Psoas muscle (tissue), 8 donors: ENCODE data around the gene STK40. TPM values are rescaled to one million over a fixed set of nuclear protein-coding genes. Genes with fewer than 3 reads are reported as not detected.

Experiments
- ATAC-seq, 4 donors: fragments of 200-7000 bp; cut with Tn5 transposase; one replicate each; pipeline ENCODE4 v1.9.1; 2020; ENCODE audit warnings: moderate library complexity in 3 of 4, mild to moderate bottlenecking in 2 of 4
- DNase-seq, 2 donors: peaks; one replicate each; pipeline ENCODE4 v3.0.0-alpha.2; 2020
- H3K27ac ChIP-seq: fragments of 200-600 bp; one replicate; pipeline ENCODE4 v1.8.0; 2022
- H3K27me3 ChIP-seq, 3 donors: fragments of 200-600 bp in 1 of 3; one replicate each; pipeline versions ENCODE4 v1.6.1 to v1.8.0; 2013 to 2022; ENCODE audit warnings: low read length in 2 of 3, mild to moderate bottlenecking in 2 of 3, moderate library complexity in 1 of 3; ENCODE audit not compliant: insufficient read depth in 3 of 3
- H3K36me3 ChIP-seq, 2 donors: fragments of 200-600 bp in 1 of 2; one replicate each; pipeline versions ENCODE4 v1.6.1 to v1.8.0; 2013 to 2022; ENCODE audit warnings: low read depth in 1 of 2, mild to moderate bottlenecking in 1 of 2, moderate library complexity in 1 of 2; ENCODE audit not compliant: insufficient read depth in 1 of 2
- H3K4me1 ChIP-seq: fragments of 200-600 bp; one replicate; pipeline ENCODE4 v1.8.0; 2022
- H3K4me3 ChIP-seq: fragments of 200-600 bp; one replicate; pipeline ENCODE4 v1.8.0; 2022; ENCODE audit warnings: mild to moderate bottlenecking
- H3K9me3 ChIP-seq: fragments of 200-600 bp; one replicate; pipeline ENCODE4 v1.8.0; 2022
- CTCF ChIP-seq: fragments of 200-600 bp; IDR thresholded peaks from one replicate; pipeline ENCODE4 v1.8.0; 2022; ENCODE audit warnings: antibody characterized with exemption
- WGBS, 3 donors: extraction: QIAGEN DNeasy Blood & Tissue Kit; methylation state at CpG; one replicate each; pipeline versions ENCODE4 v1.1.6 to v1.1.7; 2013; 5-methylcytosine and 5-hydroxymethylcytosine counted together
- intact Hi-C, 2 donors: fragments of 100-400 bp; cut with DNase I; formaldehyde crosslinking; loops; one replicate each; pipeline versions ENCODE4 v1.11.0 to v1.14.2; 2022
- polyA plus RNA-seq, 3 donors: library from polyadenylated mRNA; stranded (reverse); fragments of 200-250 nt; gene quantifications; one replicate each; pipeline ENCODE4 v1.2.3, GENCODE V29; 2013
- total RNA-seq, 4 donors: library from RNA; stranded (reverse); fragmentation: NEBNext Ultra II Directional in 2 of 4; extraction: Animal tissue kit (Norgen Biotek cat#: 25700) in 2 of 4; gene quantifications; one replicate each; pipeline versions ENCODE4 v1.2.1 to v1.2.4, GENCODE V29; 2021 to 2023
- donor health status: healthy with polysubstance abuse.
- donor health status: DM: no; HTN: no; CAD: no; lungs with moderate emphysema.
- donor health status: Bipolar disorder and iron deficiency.
- donor health status: healthy.
- donor health status: DM: yes; HTN: yes; CAD: no.
- donor health status: DM: no; HTN: no; CAD: no.
- donor health status: DM: no; HTN: no; CAD: no.
- donor health status: DM: yes; HTN: yes; CAD: no.

Gene STK40
- total and polyA plus RNA-seq, 7 donors: 84.4 to 312 (median 162) TPM

DNA sequence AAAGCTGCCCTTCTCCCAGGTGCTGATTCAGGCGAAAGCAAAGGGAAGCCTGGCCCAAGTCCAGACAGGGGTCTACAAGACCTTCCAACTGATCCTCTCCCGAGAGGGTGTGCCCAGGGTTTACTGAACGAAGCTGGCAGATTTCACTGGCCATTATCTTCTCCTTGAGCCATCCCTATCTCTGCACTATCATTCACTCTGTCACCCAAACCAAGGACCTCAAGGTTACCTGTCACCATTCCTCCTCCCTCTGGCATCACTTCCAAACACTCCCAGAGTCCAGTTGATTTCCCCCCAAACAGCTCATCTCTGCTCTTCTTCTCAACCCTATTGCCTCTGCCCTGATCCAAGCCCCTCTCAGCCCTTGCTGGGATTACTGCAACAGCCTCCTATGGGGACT is 4.9 kb downstream of the STK40 start:
- Histone ChIP-seq H3K27ac (no peak overlapping the region), H3K4me3 (no peak overlapping the region), H3K4me1 (peaks cover 73% of the 10 kb centered on the region), H3K36me3 (peaks cover 0 to 26% of the 10 kb centered on the region in 2 donors), H3K9me3 (no peaks in the 10 kb centered on the region), H3K27me3 (no peaks in the 10 kb centered on the region)
- TF ChIP-seq CTCF: no peak
- no peak for DNase-seq
- no peak for ATAC-seq
- intact Hi-C loops: loop anchor here in 1 of 2 donors (10.0 kb wide), 1 partner anchor 226 kb away; the partner anchor contains the start of gene MAP7D1
- WGBS, 3 donors: 72 to 87% (median 83%) methylated on average over 3 of the region's 3 CpGs

DNA sequence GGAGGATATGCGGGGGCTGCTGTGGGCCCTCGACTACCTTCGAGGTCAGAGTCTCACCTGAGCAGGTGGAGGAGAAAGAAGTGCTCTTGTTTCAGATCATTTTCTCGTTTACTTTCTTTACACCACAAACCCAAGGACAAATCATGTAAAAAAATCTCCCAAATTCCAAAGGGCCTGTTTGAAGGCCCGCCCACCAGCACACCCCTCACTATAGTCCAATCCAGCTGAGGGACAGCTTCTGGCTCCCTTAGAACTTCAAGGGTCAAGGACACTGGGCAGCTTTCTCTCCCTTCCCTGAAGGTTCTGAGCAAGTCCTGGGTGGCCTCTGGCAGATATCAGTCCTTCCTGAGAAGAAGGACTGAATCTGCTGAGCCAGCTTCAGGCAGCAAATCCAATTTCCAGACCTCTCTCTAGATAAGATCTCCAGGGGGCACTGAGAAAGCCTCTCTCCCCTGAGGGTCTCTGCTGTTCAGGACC is 5.5 kb downstream of the STK40 start:
- Histone ChIP-seq H3K4me1 (peaks cover 79% of the 10 kb centered on the region), H3K9me3 (no peaks in the 10 kb centered on the region), H3K27me3 (no peaks in the 10 kb centered on the region), H3K27ac (peak overlapping the region; percentile 40), H3K36me3 (peaks cover 0 to 26% of the 10 kb centered on the region in 2 donors), H3K4me3 (no peak overlapping the region)
- no peak for TF ChIP-seq CTCF
- no peak for ATAC-seq
- WGBS, 3 donors: 80 to 93% (median 87%) methylated on average over 5 of the region's 5 CpGs
- intact Hi-C loops: loop anchor here in 1 of 2 donors (10.0 kb wide), 1 partner anchor 225 kb away; the partner anchor contains the start of gene MAP7D1
- no peak for DNase-seq

DNA sequence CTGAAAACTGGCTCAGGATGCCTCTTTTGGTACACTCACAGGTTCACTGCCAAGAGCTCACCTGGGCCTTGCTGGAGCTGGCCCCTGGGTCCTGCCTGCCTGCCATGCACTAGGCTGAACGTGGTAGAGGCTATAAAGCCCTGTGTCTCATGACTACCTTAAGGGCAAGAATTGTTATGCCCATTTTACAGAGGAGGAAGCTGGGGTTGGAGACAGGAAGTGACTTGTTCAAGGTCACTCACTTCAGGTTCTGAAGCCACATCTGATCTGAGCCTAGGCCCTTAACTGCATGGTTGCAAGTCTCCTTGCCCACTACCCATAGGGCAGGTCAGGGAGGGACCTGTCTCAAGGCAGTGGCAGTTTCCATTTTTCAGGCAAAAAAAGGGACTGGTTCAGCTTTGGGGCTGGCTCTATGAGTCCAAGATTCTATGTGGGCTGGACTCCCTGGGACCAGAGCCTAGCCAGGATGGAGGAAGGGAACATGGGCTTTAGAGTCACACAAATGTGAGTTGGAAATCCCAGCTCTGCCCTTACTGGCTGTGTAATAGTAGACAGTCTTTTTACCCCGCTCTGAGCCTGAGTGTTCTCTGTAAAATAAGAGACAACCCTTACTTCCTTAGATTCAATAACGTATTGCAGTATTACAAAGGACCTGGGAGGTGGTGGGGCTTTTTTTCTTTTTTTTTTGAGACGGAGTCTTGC is 7.8 kb downstream of the STK40 start:
- H3K36me3 ChIP-seq: peaks cover 0 to 28% of the 10 kb centered on the region in 2 donors
- WGBS, 3 donors: 68 to 82% (median 75%) methylated on average over 4 of the region's 4 CpGs
- no peak for DNase-seq

DNA sequence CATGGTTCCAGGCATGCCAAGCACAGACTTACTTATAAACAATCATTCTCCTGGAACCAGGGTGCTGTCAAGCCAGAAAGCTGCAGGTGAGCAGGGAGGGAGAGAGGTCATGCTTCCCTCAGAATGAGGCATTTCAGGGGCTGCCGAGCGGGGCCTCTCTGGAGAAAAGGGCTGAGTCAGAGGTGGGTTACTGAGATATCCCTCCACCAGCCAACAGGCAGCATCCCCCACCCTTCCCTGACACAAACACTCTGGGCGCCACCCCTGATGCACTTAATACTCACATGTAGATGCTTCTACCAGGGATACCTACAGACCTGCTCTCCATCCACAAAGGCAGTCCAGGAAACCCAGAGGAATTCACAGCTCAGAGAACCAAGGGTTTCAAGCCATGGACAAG is 13.1 kb downstream of the STK40 start:
- peaks cover 78% of the 10 kb centered on the region for H3K4me1 ChIP-seq
- no peak for DNase-seq
- peaks cover 0 to 23% of the 10 kb centered on the region in 2 donors for H3K36me3 ChIP-seq
- H3K9me3 ChIP-seq: no peaks in the 10 kb centered on the region
- no peaks in the 10 kb centered on the region for H3K27me3 ChIP-seq
- H3K27ac ChIP-seq: peak overlapping the region; percentile 98
- H3K4me3 ChIP-seq: no peak overlapping the region
- no peak for ATAC-seq
- 84 to 93% (median 91%) methylated on average over 3 of the region's 3 CpGs for WGBS, 3 donors
- intact Hi-C loops: no loop called here
- TF ChIP-seq CTCF: no peak

More for the DNA sequence above, 7.8 kb downstream of the STK40 start:
- no peak for ATAC-seq
- no peaks in the 10 kb centered on the region for H3K27me3 ChIP-seq
- H3K27ac ChIP-seq: peak overlapping the region; percentile 65
- H3K4me1 ChIP-seq: peaks cover 86% of the 10 kb centered on the region
- H3K9me3 ChIP-seq: no peaks in the 10 kb centered on the region
- no peak for TF ChIP-seq CTCF
- no peak overlapping the region for H3K4me3 ChIP-seq
- intact Hi-C loops: no loop called here
